ENCODE data around the gene CAMTA1.

The CAMTA1 gene

GRCh38 chr1:6889875-6890480, 104.7 kb downstream of the CAMTA1 start:
- peak; percentile 83 for DNase-seq (ENCODE audit: low read depth)
- no peak overlapping the region for H3K4me3 ChIP-seq (ENCODE audit: low read depth, low read length)
- peak; percentile 92 for TF ChIP-seq CTCF (conservative IDR thresholded peaks at IDR 0.05; ENCODE audit: low read depth, low read length)

GRCh38 chr1:6890686-6891085, 105.4 kb downstream of the CAMTA1 start:
- H3K4me3 ChIP-seq (ENCODE audit: low read depth, low read length) = no peak overlapping the region
- no peak for TF ChIP-seq CTCF (conservative IDR thresholded peaks at IDR 0.05; ENCODE audit: low read depth, low read length)
- DNase-seq (ENCODE audit: low read depth) = no peak

GRCh38 chr1:6891781-6892579, 106.7 kb downstream of the CAMTA1 start:
- peak; percentile 64 for DNase-seq (ENCODE audit: low read depth)
- no peak for TF ChIP-seq CTCF (conservative IDR thresholded peaks at IDR 0.05; ENCODE audit: low read depth, low read length)
- H3K4me3 ChIP-seq (ENCODE audit: low read depth, low read length) = no peak overlapping the region

GRCh38 chr1:6893388-6893787, 108.1 kb downstream of the CAMTA1 start:
- no peak for TF ChIP-seq CTCF (conservative IDR thresholded peaks at IDR 0.05; ENCODE audit: low read depth, low read length)
- no peak for DNase-seq (ENCODE audit: low read depth)
- no peak overlapping the region for H3K4me3 ChIP-seq (ENCODE audit: low read depth, low read length)

GRCh38 chr1:6897138-6897537, 111.9 kb downstream of the CAMTA1 start:
- H3K4me3 ChIP-seq (ENCODE audit: low read depth, low read length) = no peak overlapping the region
- DNase-seq (ENCODE audit: low read depth) = no peak
- no peak for TF ChIP-seq CTCF (conservative IDR thresholded peaks at IDR 0.05; ENCODE audit: low read depth, low read length)

- DNase-seq (ENCODE audit: low read depth) = peak; percentile 61
- TF ChIP-seq CTCF (conservative IDR thresholded peaks at IDR 0.05; ENCODE audit: low read depth, low read length) = no peak
- H3K4me3 ChIP-seq (ENCODE audit: low read depth, low read length) = no peak overlapping the region
These were observed 113.8 kb downstream of the CAMTA1 start for GRCh38 chr1:6898974-6899539.

All from choroid plexus epithelial cell (primary cell).